ENCODE measurements around the gene CCNB3.

Gene CCNB3

DNA sequence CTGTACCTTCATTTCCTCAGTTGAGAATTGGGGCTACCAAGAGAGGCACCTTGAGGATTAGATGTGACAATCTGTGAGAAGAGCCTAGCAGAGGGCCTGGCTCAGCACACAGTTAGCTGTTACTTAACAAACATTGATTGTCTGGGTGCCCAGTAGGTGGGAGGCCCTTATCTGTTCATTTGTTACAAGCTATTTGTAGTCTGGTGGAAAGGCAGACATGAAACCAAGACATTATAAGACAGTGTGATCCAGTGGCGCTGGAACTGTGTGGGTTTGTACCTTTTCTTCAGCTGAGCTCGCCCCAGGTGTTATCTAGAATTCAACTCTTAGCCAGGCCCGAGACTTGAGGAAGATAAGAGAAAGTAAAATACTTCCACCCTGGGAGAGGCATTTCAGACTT lies 20.7 kb upstream of the CCNB3 start:
- Histone ChIP-seq H3K79me2 (ENCODE audit: insufficient read depth, low read length) (no peaks in the 10 kb centered on the region), H4K20me1 (ENCODE audit: insufficient read depth, low read length, poor library complexity, severe bottlenecking) (no peaks in the 10 kb centered on the region), H3K9ac (ENCODE audit: low read depth, low read length, poor library complexity, severe bottlenecking) (no peak overlapping the region), H3K36me3 (ENCODE audit: insufficient read depth, low read length) (no peaks in the 10 kb centered on the region), H3K27me3 (ENCODE audit: insufficient read depth, low read length, poor library complexity, severe bottlenecking) (no peaks in the 10 kb centered on the region), H3K9me3 (ENCODE audit: insufficient read depth, low read depth, low read length) (no peaks in the 10 kb centered on the region), H3K4me1 (ENCODE audit: insufficient read depth, low read length, poor library complexity, severe bottlenecking) (no peaks in the 10 kb centered on the region), H3F3A (ENCODE audit: low read depth) (no peaks in the 10 kb centered on the region), H3K4me2 (ENCODE audit: low read depth, low read length, poor library complexity, severe bottlenecking) (no peak overlapping the region), H2AFZ (ENCODE audit: low read length) (no peak overlapping the region), H3K9me2 (replicated peaks; ENCODE audit: low read depth, low read length) (no peaks in the 10 kb centered on the region), H3K4me3 (ENCODE audit: low read length, poor library complexity, severe bottlenecking) (no peak overlapping the region)
- TF ChIP-seq EZH2phosphoT487 (IDR thresholded peaks at IDR 0.05; ENCODE audit: borderline replicate concordance), result no peak
- TF ChIP-seq, protein P1, sequence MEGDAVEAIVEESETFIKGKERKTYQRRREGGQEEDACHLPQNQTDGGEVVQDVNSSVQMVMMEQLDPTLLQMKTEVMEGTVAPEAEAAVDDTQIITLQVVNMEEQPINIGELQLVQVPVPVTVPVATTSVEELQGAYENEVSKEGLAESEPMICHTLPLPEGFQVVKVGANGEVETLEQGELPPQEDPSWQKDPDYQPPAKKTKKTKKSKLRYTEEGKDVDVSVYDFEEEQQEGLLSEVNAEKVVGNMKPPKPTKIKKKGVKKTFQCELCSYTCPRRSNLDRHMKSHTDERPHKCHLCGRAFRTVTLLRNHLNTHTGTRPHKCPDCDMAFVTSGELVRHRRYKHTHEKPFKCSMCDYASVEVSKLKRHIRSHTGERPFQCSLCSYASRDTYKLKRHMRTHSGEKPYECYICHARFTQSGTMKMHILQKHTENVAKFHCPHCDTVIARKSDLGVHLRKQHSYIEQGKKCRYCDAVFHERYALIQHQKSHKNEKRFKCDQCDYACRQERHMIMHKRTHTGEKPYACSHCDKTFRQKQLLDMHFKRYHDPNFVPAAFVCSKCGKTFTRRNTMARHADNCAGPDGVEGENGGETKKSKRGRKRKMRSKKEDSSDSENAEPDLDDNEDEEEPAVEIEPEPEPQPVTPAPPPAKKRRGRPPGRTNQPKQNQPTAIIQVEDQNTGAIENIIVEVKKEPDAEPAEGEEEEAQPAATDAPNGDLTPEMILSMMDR (conservative IDR thresholded peaks at IDR 0.05; ENCODE audit: low read length), result no peak

DNA sequence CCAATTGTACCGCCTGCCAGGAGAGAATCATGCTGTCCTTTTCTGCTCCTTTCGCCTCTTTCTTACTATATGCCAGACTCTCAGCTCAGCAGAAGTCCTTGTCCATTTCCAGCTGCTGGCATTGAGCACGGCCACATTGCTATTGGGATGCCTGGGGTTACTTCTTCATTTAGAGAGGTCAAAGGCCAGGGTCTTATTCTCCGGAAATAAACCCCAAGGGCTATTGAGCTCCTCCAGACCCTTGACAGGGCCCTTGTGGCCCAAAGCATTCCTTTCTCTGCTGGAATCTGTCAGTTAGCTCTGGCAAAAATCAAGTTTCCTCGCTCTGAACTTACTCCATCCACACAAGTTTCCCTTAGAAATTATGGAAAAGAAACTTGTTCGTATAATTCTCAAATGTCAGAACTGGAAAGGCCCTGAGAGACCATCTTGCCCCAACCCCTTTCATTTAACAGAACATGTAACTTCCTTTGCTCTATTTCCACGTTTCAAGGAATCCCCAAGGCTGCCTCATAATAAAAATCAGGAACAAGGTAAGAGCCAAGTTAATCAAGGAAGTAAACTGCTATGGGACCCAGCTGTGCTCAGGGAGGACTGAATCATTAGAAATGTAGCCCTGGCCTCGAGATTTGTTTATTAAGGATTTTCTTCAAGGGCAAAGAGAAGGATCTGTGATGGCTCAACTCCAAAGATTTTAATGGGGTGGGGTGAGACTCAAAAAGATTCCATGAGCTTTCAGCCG lies 15.5 kb upstream of the CCNB3 start:
- no peaks in the 10 kb centered on the region for H3K4me1 ChIP-seq (ENCODE audit: insufficient read depth, low read length, poor library complexity, severe bottlenecking)
- no peaks in the 10 kb centered on the region for H3K79me2 ChIP-seq (ENCODE audit: insufficient read depth, low read length)
- no peak overlapping the region for H3K9ac ChIP-seq (ENCODE audit: low read depth, low read length, poor library complexity, severe bottlenecking)
- TF ChIP-seq EZH2phosphoT487 (IDR thresholded peaks at IDR 0.05; ENCODE audit: borderline replicate concordance), result no peak
- TF ChIP-seq, protein P1 (conservative IDR thresholded peaks at IDR 0.05; ENCODE audit: low read length), result no peak
- H3K4me3 ChIP-seq (ENCODE audit: low read length, poor library complexity, severe bottlenecking), result no peak overlapping the region
- no peaks in the 10 kb centered on the region for H3K27me3 ChIP-seq (ENCODE audit: insufficient read depth, low read length, poor library complexity, severe bottlenecking)
- H3K36me3 ChIP-seq (ENCODE audit: insufficient read depth, low read length), result no peaks in the 10 kb centered on the region
- no peaks in the 10 kb centered on the region for H4K20me1 ChIP-seq (ENCODE audit: insufficient read depth, low read length, poor library complexity, severe bottlenecking)
- no peaks in the 10 kb centered on the region for H3F3A ChIP-seq (ENCODE audit: low read depth)
- no peaks in the 10 kb centered on the region for H3K9me2 ChIP-seq (replicated peaks; ENCODE audit: low read depth, low read length)
- no peak overlapping the region for H3K4me2 ChIP-seq (ENCODE audit: low read depth, low read length, poor library complexity, severe bottlenecking)
- H3K9me3 ChIP-seq (ENCODE audit: insufficient read depth, low read depth, low read length), result no peaks in the 10 kb centered on the region
- no peak overlapping the region for H2AFZ ChIP-seq (ENCODE audit: low read length)

DNA sequence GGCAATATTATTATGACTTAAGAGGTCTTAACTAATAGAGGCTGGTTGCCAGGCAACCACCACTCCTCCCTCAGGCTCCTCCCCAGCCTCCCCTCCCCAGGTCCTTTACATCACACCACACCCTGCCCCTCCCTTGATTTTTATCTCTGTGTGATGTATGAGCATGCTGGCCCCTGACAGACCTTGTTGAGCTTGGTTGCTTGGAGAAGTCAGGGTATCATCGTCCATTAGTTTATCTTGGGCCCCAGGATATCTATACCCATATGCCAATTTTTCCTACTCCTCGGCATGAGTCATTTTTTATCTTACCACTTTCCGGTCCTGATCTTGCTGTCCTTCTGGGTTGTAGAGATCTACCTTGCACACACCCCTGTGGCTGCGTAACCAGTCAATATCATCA lies 6.2 kb upstream of the CCNB3 start:
- TF ChIP-seq, protein P1 (conservative IDR thresholded peaks at IDR 0.05; ENCODE audit: low read length), result no peak
- no peak for TF ChIP-seq EZH2phosphoT487 (IDR thresholded peaks at IDR 0.05; ENCODE audit: borderline replicate concordance)
- Histone ChIP-seq H3K36me3 (ENCODE audit: insufficient read depth, low read length) (no peaks in the 10 kb centered on the region), H3K4me3 (ENCODE audit: low read length, poor library complexity, severe bottlenecking) (no peak overlapping the region), H3K9me2 (replicated peaks; ENCODE audit: low read depth, low read length) (no peaks in the 10 kb centered on the region), H3K79me2 (ENCODE audit: insufficient read depth, low read length) (no peaks in the 10 kb centered on the region), H3K4me1 (ENCODE audit: insufficient read depth, low read length, poor library complexity, severe bottlenecking) (no peaks in the 10 kb centered on the region), H4K20me1 (ENCODE audit: insufficient read depth, low read length, poor library complexity, severe bottlenecking) (no peaks in the 10 kb centered on the region), H3F3A (ENCODE audit: low read depth) (no peaks in the 10 kb centered on the region), H3K9ac (ENCODE audit: low read depth, low read length, poor library complexity, severe bottlenecking) (no peak overlapping the region), H3K27me3 (ENCODE audit: insufficient read depth, low read length, poor library complexity, severe bottlenecking) (no peaks in the 10 kb centered on the region), H3K4me2 (ENCODE audit: low read depth, low read length, poor library complexity, severe bottlenecking) (no peak overlapping the region), H3K9me3 (ENCODE audit: insufficient read depth, low read depth, low read length) (no peaks in the 10 kb centered on the region), H2AFZ (ENCODE audit: low read length) (no peak overlapping the region)
